Breast epithelium (tissue), 4 donors: Measurements from ENCODE around the gene ELMO1. TPM values are rescaled to one million over a fixed set of nuclear protein-coding genes. Genes with fewer than 3 reads are reported as not detected.

ENCODE experiments used
- DNase-seq, 2 donors: peaks; one replicate each; pipeline ENCODE4 v3.0.0-alpha.2; 2019; ENCODE audit warnings: low spot score in 2 of 2
- H3K27ac ChIP-seq, 2 donors: fragments of 200-600 bp; sonication (generic) in 1 of 2; one replicate each; pipeline ENCODE4 v1.5.1; 2016 to 2019; ENCODE audit warnings: mild to moderate bottlenecking in 1 of 2
- H3K27me3 ChIP-seq, 2 donors: fragments of 200-600 bp; sonication (generic) in 1 of 2; one replicate each; pipeline versions ENCODE4 v1.5.1 to v1.6.0; 2017 to 2019; ENCODE audit warnings: control low read depth in 1 of 2, mild to moderate bottlenecking in 1 of 2
- H3K36me3 ChIP-seq: fragments of 200-600 bp; one replicate; pipeline ENCODE4 v1.5.1; 2019
- H3K4me1 ChIP-seq, 2 donors: fragments of 200-600 bp; sonication (generic); one replicate each; pipeline ENCODE4 v1.5.1; 2016 to 2019; ENCODE audit warnings: control low read depth in 1 of 2
- H3K4me3 ChIP-seq, 3 donors: fragments of 200-600 bp; sonication (generic); 1 replicate in 2 of 3; 2 replicates in 1 of 3; pipeline ENCODE4 v1.5.1; 2016 to 2019; ENCODE audit warnings: mild to moderate bottlenecking in 3 of 3, moderate library complexity in 2 of 3
- H3K9me3 ChIP-seq, 2 donors: fragments of 200-600 bp; sonication (generic) in 1 of 2; one replicate each; pipeline ENCODE4 v1.5.1; 2016 to 2019; ENCODE audit warnings: control low read depth in 1 of 2
- POLR2A ChIP-seq: fragments of 450-650 bp; IDR thresholded peaks from one replicate; pipeline ENCODE4 v1.6.1; 2016; ENCODE audit warnings: antibody characterized with exemption, mild to moderate bottlenecking, moderate library complexity
- POLR2AphosphoS5 ChIP-seq, 3 donors: sonication (generic); formaldehyde crosslinking; IDR thresholded peaks; one replicate each; pipeline ENCODE4 v1.6.1; 2017; ENCODE audit warnings: antibody characterized with exemption in 3 of 3
- intact Hi-C: fragments of 100-400 bp; cut with DNase I; formaldehyde crosslinking; loops from one replicate; pipeline ENCODE4 v1.15.1; 2023; ENCODE audit warnings: low total_unique reads
- total RNA-seq, 3 donors: library from RNA; depleted of rRNA; stranded (reverse); fragments of >200 nt; gene quantifications; one replicate each; pipeline ENCODE4 v1.1.0, GENCODE V29; 2016
- TF ChIP-seq, protein P1 (sequence below), 3 donors: fragments of 450-650 bp; IDR thresholded peaks; one replicate each; pipeline ENCODE4 v1.5.1; 2016 to 2017; ENCODE audit warnings: antibody characterized with exemption in 3 of 3, mild to moderate bottlenecking in 3 of 3, moderate library complexity in 3 of 3

The ELMO1 gene
- total RNA-seq, 3 donors from 2014 or later = 49.5 to 110 (median 66.9) TPM

DNA sequence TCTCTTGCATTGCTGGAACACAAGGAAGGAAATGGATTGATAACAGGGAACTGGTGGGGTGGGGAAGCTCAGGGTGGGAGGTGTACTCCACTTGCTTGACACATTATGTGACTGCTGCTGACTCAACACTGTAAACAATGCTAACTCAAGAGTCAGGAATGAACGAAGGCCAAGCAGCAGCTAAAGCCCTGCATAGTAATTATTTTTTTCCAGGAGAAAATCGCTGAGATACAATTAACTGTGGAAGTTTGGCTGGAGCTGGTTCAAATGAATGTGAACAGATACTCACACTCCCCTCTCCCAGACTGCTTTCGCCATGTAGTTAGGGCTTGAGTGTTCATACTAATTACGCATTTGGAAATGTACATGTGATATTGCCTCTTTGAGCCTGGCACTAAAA is 553.5 kb downstream of the ELMO1 start:
- DNase-seq = no peak
- no peaks in the 10 kb centered on the region for H3K4me1 ChIP-seq
- TF ChIP-seq POLR2A = no peak
- TF ChIP-seq POLR2AphosphoS5 (IDR thresholded peaks at IDR 0.05) = no peak
- TF ChIP-seq, protein P1, sequence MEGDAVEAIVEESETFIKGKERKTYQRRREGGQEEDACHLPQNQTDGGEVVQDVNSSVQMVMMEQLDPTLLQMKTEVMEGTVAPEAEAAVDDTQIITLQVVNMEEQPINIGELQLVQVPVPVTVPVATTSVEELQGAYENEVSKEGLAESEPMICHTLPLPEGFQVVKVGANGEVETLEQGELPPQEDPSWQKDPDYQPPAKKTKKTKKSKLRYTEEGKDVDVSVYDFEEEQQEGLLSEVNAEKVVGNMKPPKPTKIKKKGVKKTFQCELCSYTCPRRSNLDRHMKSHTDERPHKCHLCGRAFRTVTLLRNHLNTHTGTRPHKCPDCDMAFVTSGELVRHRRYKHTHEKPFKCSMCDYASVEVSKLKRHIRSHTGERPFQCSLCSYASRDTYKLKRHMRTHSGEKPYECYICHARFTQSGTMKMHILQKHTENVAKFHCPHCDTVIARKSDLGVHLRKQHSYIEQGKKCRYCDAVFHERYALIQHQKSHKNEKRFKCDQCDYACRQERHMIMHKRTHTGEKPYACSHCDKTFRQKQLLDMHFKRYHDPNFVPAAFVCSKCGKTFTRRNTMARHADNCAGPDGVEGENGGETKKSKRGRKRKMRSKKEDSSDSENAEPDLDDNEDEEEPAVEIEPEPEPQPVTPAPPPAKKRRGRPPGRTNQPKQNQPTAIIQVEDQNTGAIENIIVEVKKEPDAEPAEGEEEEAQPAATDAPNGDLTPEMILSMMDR (IDR thresholded peaks at IDR 0.05) = no peak
- no peak overlapping the region for H3K27ac ChIP-seq
- no peak overlapping the region for H3K4me3 ChIP-seq
- intact Hi-C loops = no loop called here
- H3K27me3 ChIP-seq = no peaks in the 10 kb centered on the region
- no peaks in the 10 kb centered on the region for H3K9me3 ChIP-seq
- H3K36me3 ChIP-seq = no peaks in the 10 kb centered on the region

DNA sequence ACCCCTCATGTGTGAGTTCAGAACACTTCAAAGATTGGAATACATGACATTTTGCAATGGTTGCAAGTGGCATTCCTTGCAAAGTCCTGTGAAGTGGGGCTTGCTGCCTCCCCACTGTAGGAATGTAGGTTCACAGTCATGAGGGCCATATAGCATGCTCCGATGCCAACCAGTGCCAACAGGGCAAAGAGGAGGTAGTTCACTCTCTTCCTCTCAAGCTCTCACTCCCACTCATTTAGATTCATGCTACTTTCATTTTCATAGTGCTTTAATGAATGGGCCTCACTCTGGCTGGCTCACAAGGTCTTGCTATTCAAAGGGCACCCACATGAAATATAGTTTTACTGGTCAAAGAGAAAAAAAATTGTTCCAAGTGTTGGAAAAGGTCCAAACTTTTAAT is 554.5 kb downstream of the ELMO1 start:
- no peak for DNase-seq
- Histone ChIP-seq H3K4me3 (no peak overlapping the region), H3K9me3 (no peaks in the 10 kb centered on the region), H3K36me3 (no peaks in the 10 kb centered on the region), H3K27me3 (no peaks in the 10 kb centered on the region), H3K27ac (no peak overlapping the region), H3K4me1 (no peaks in the 10 kb centered on the region)
- intact Hi-C loops = no loop called here
- no peak for TF ChIP-seq POLR2AphosphoS5 (IDR thresholded peaks at IDR 0.05)
- TF ChIP-seq, protein P1 (IDR thresholded peaks at IDR 0.05) = no peak
- TF ChIP-seq POLR2A = no peak

DNA sequence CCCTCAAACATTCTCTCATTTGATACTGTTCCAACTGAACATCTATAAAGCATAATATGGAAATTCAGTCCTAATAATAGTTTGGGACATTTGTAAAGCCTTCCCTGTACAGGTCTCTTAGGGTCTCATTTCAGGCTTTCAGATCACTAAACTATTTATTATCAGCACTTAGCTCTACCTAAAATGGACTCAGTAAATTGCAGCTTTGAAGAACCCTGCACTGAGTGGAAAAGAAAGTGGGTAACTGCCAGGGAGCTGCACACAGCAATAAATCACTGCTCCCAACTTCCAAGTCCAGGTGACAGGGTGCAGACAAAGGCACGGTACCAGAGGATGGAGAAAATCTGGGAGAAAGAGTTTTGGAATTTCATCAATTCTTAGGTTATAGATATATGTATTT is 559.5 kb downstream of the ELMO1 start:
- no peak for DNase-seq
- Histone ChIP-seq H3K4me3 (no peak overlapping the region), H3K36me3 (no peaks in the 10 kb centered on the region), H3K4me1 (no peaks in the 10 kb centered on the region), H3K27ac (no peak overlapping the region), H3K9me3 (no peaks in the 10 kb centered on the region), H3K27me3 (no peaks in the 10 kb centered on the region)
- TF ChIP-seq, protein P1 (IDR thresholded peaks at IDR 0.05) = no peak
- no peak for TF ChIP-seq POLR2A
- no peak for TF ChIP-seq POLR2AphosphoS5 (IDR thresholded peaks at IDR 0.05)
- intact Hi-C loops = no loop called here

DNA sequence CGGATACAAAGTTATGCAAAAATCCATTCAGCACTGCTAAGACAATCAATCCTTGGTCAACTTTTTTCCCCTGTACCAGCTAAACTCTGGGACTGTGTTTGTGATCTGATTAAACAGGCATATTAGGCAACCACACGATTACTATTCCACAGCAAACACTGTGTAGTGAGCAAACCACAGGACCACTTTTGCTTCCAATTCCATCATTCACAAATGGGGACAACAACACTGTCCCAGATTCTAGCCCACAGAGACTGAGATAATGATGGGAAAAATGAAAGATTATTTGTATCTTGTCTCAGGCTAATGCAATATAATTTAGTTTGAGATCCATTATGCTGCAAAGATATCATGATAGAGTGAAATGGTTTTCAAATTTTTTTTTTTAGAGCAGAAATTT is 560.7 kb downstream of the ELMO1 start:
- H3K4me3 ChIP-seq = no peak overlapping the region
- intact Hi-C loops = no loop called here
- no peaks in the 10 kb centered on the region for H3K36me3 ChIP-seq
- TF ChIP-seq POLR2AphosphoS5 (IDR thresholded peaks at IDR 0.05) = no peak
- no peak for TF ChIP-seq POLR2A
- TF ChIP-seq, protein P1 (IDR thresholded peaks at IDR 0.05) = no peak
- H3K9me3 ChIP-seq = no peaks in the 10 kb centered on the region
- no peak overlapping the region for H3K27ac ChIP-seq
- no peak for DNase-seq
- H3K27me3 ChIP-seq = no peaks in the 10 kb centered on the region
- no peaks in the 10 kb centered on the region for H3K4me1 ChIP-seq

DNA sequence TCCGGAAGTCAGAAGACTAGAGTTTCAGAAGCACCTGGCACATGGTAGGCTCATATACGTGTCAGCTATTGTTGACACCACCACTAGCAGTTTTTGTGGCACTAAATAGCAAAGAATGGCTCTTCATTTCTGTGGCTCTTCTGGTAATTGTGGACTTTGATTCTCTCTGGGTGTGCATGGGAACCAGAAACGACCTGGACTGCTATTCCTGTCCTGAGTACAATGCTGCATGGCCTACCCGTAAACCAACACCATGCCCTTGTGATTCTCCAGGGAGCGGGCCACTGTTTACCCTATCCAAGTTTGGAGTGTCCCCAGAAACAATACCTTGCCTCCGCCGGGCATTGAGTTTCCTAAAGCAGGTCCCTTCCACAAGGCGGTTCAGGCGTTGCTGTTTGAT is 561.4 kb downstream of the ELMO1 start:
- TF ChIP-seq POLR2A = no peak
- TF ChIP-seq POLR2AphosphoS5 (IDR thresholded peaks at IDR 0.05) = no peak
- TF ChIP-seq, protein P1 (IDR thresholded peaks at IDR 0.05) = no peak
- Histone ChIP-seq H3K27me3 (no peaks in the 10 kb centered on the region), H3K9me3 (no peaks in the 10 kb centered on the region), H3K4me1 (no peaks in the 10 kb centered on the region), H3K27ac (no peak overlapping the region), H3K36me3 (no peaks in the 10 kb centered on the region), H3K4me3 (no peak overlapping the region)
- intact Hi-C loops = no loop called here
- DNase-seq = no peak
